HK-2 (cell line): ENCODE results near the gene PRELID1.

Experiments
- DNase-seq: peaks from one replicate; pipeline ENCODE4 v3.0.0-alpha.2; 2018; ENCODE audit not compliant: unreplicated experiment

The PRELID1 gene

GRCh38 chr5:177314376-177315342, 11.1 kb downstream of the PRELID1 start:
- no peak for DNase-seq

- no peak for DNase-seq
These were observed 11.8 kb downstream of the PRELID1 start for GRCh38 chr5:177315411-177315810.

- no peak for DNase-seq
These were observed 12.4 kb downstream of the PRELID1 start for GRCh38 chr5:177316005-177316404.

GRCh38 chr5:177317959-177318377, 14.4 kb downstream of the PRELID1 start:
- peak; percentile 47 for DNase-seq

GRCh38 chr5:177319913-177320588, 16.5 kb downstream of the PRELID1 start:
- no peak for DNase-seq

GRCh38 chr5:177320879-177321278, 17.3 kb downstream of the PRELID1 start:
- no peak for DNase-seq

- DNase-seq = no peak
These were observed 22.3 kb downstream of the PRELID1 start for GRCh38 chr5:177325868-177326381.

- no peak for DNase-seq
These were observed 24.2 kb downstream of the PRELID1 start for GRCh38 chr5:177327539-177328522.

GRCh38 chr5:177328545-177329231, 25.1 kb downstream of the PRELID1 start:
- no peak for DNase-seq

- DNase-seq = no peak
These were observed 26.3 kb downstream of the PRELID1 start for GRCh38 chr5:177329883-177330282.

GRCh38 chr5:177330991-177331842, 27.6 kb downstream of the PRELID1 start:
- DNase-seq = no peak

- no peak for DNase-seq
These were observed 28.7 kb downstream of the PRELID1 start for GRCh38 chr5:177332031-177332895.

GRCh38 chr5:177332896-177333260, 29.3 kb downstream of the PRELID1 start:
- no peak for DNase-seq

GRCh38 chr5:177333420-177334154, 30.0 kb downstream of the PRELID1 start:
- DNase-seq = no peak

- DNase-seq = no peak
These were observed 30.6 kb downstream of the PRELID1 start for GRCh38 chr5:177334155-177334551.

- DNase-seq = no peak
These were observed 31.4 kb downstream of the PRELID1 start for GRCh38 chr5:177334781-177335700.

- DNase-seq = no peak
These were observed 32.1 kb downstream of the PRELID1 start for GRCh38 chr5:177335701-177336065.
